ENCODE results near the gene WNT6.

Gene WNT6

GRCh38 chr2:218890369-218890768, 30.8 kb downstream of the WNT6 start:
- no peak for TF ChIP-seq ZFX (IDR thresholded peaks at IDR 0.05; ENCODE audit: borderline replicate concordance)
- TF ChIP-seq, protein P1, sequence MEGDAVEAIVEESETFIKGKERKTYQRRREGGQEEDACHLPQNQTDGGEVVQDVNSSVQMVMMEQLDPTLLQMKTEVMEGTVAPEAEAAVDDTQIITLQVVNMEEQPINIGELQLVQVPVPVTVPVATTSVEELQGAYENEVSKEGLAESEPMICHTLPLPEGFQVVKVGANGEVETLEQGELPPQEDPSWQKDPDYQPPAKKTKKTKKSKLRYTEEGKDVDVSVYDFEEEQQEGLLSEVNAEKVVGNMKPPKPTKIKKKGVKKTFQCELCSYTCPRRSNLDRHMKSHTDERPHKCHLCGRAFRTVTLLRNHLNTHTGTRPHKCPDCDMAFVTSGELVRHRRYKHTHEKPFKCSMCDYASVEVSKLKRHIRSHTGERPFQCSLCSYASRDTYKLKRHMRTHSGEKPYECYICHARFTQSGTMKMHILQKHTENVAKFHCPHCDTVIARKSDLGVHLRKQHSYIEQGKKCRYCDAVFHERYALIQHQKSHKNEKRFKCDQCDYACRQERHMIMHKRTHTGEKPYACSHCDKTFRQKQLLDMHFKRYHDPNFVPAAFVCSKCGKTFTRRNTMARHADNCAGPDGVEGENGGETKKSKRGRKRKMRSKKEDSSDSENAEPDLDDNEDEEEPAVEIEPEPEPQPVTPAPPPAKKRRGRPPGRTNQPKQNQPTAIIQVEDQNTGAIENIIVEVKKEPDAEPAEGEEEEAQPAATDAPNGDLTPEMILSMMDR (IDR thresholded peaks at IDR 0.05): no peak
- no peak overlapping the region for H3K27ac ChIP-seq

DNA sequence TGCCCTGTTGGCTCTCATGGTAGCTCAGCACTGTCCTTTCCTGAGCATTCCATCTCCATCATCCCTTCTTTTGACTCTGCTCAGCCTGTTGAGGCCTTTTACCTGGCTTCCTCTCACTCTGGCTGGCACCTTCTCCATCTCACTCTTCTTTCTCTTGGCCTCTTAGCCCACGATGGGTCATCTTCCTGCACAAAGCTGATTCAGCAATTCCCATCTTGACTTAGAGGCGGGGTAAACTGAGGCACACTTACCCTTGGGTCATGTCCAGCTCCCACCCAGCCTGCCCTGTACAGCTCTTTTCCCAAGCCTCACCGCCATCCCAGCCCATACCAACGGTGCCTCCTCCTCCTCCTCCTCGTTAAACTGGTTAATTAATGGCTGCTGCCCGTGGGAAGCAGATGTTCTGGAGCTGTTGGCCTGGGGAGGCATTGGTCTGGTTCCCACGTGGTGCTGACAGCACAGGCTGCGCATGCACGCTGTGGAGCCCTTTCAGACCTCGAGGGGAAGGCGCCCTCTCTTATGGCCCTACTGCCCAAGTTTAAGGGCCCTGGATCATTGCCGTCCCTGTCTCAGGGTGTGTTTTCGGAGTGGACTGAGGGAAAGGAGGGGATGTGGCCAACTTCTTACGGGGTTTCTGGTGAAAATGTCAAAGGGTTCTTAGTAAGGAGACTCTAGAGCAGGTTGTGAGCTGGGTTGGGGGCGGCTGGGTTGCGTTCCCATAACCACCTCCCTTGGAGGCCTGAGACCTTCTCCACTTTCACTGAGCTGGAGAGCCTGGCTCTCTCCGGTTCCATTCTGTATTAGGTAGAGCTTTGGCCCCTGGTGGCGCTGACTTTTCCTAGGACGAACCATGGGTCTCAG, 31.9 kb downstream of the WNT6 start:
- TF ChIP-seq ZFX (IDR thresholded peaks at IDR 0.05; ENCODE audit: borderline replicate concordance): no peak
- TF ChIP-seq, protein P1 (IDR thresholded peaks at IDR 0.05): no peak
- H3K27ac ChIP-seq: no peak overlapping the region

GRCh38 chr2:218892693-218893348, 33.2 kb downstream of the WNT6 start:
- no peak overlapping the region for H3K27ac ChIP-seq
- TF ChIP-seq ZFX (IDR thresholded peaks at IDR 0.05; ENCODE audit: borderline replicate concordance): no peak
- TF ChIP-seq, protein P1 (IDR thresholded peaks at IDR 0.05): peak; percentile 89

DNA sequence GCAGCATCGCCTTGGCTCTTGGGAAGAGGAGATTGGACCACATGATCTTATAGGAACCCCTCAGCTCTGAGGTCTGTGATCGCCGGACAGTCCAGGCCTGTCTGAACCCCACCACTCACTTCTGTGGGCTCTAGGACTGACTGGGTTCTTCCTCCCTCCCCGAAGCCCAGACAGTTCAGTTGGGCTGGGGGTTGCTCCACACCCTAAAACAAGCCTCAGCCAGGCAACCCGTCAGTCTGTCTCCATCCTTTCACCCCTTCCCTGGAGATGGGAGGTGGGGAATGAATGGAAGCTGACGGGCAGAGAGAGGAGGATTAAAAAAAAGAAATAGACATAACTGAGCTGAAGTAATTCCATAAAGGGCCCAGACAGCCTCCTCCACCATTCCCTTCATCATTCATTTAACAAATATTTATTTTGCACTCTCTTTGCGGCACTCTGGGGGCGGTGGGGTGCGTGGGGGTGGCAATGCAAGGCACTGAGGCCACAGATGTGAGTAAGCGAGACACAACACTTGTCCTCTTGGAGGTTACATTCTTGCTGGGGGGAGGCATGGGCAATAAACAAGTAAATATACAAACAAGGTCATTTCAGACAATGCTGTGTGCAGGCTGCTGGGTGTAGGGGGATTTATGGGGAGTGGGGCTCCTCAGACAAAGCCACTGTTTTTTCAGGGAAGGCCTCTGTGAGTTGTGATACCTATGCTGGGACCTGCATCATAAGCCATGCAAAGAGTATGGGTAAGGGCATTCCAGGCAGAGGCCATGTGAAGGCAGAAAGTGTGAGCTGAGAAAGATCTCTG, 33.9 kb downstream of the WNT6 start:
- H3K27ac ChIP-seq: no peak overlapping the region
- TF ChIP-seq, protein P1 (IDR thresholded peaks at IDR 0.05): no peak
- no peak for TF ChIP-seq ZFX (IDR thresholded peaks at IDR 0.05; ENCODE audit: borderline replicate concordance)

GRCh38 chr2:218894151-218894879, 34.7 kb downstream of the WNT6 start:
- no peak overlapping the region for H3K27ac ChIP-seq
- TF ChIP-seq, protein P1 (IDR thresholded peaks at IDR 0.05): no peak
- no peak for TF ChIP-seq ZFX (IDR thresholded peaks at IDR 0.05; ENCODE audit: borderline replicate concordance)

- no peak for TF ChIP-seq ZFX (IDR thresholded peaks at IDR 0.05; ENCODE audit: borderline replicate concordance)
- TF ChIP-seq, protein P1 (IDR thresholded peaks at IDR 0.05): no peak
- H3K27ac ChIP-seq: no peak overlapping the region
Measured at GRCh38 chr2:218894880-218895157, 35.2 kb downstream of the WNT6 start.
